Uterus (tissue), 2 donors: ENCODE results near the gene ZRANB3.

Source experiments
- CTCF ChIP-seq, 4 experiments: fragments of 200-600 bp in 2 of 4; fragments of 450-650 bp in 2 of 4; sonication (generic) in 2 of 4; IDR thresholded peaks; one replicate each; pipeline ENCODE4 v1.5.1; 2016 to 2019; ENCODE audit warnings: antibody characterized with exemption in 4 of 4, mild to moderate bottlenecking in 2 of 4, moderate library complexity in 1 of 4
- POLR2A ChIP-seq, 2 donors: fragments of 450-650 bp; IDR thresholded peaks; one replicate each; pipeline ENCODE4 v1.6.1; 2016; ENCODE audit warnings: antibody characterized with exemption in 2 of 2, mild to moderate bottlenecking in 1 of 2, moderate library complexity in 1 of 2

- TF ChIP-seq POLR2A (IDR thresholded peaks at IDR 0.05) (no peak), CTCF (IDR thresholded peaks at IDR 0.05) (no peak)
Observed at GRCh38 chr2:135265960-135266490, 265.0 kb downstream of the ZRANB3 start.
